ENCODE results near the gene CNTNAP2. TPM values are rescaled to one million over a fixed set of nuclear protein-coding genes. Genes with fewer than 3 reads are reported as not detected.

CNTNAP2 gene
- total and polyA plus RNA-seq, 2 of the 13 experiments (the other 11 are each of a cell fraction or from before 2014, with no cell fraction given): 0.40 to 0.42 TPM

DNA sequence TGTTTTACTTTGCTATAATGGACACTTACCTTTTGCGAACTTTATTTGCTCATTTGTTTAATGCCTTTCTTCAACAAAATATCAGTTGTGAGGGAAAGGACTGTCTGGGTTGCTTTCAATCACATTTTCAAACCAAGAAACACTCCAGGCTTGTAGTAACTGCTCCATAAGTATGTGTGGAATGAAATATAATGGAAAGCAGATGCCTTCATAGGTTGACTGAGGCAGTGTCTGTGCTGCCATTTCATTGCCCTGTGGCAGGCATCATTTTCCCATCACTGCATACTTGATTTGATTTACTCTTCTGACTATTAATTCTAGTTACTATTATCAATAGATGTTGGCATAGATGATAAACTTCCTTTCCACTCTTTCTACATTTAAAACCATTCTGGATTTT lies 762.3 kb downstream of the CNTNAP2 start:
- no peak overlapping the region for H3K9ac ChIP-seq (ENCODE audit: insufficient read depth, low read depth, low read length)
- peaks cover 83% of the 10 kb centered on the region for H3K9me3 ChIP-seq (ENCODE audit: low read length)
- no peaks in the 10 kb centered on the region for H3K36me3 ChIP-seq (replicated peaks in 1 of 2; ENCODE audit: control insufficient read depth in 1 of 2, insufficient read depth in 2 of 2, low read length in 2 of 2)
- no peak overlapping the region for H3K4me2 ChIP-seq (ENCODE audit: low read depth, low read length)
- no peaks in the 10 kb centered on the region for H4K20me1 ChIP-seq (ENCODE audit: insufficient read depth, low read length)
- no peak for TF ChIP-seq THAP11 (CRISPR knock-in tag; IDR thresholded peaks at IDR 0.05)
- TF ChIP-seq ZNF501 (CRISPR knock-in tag; IDR thresholded peaks at IDR 0.05): no peak
- TF ChIP-seq, protein P1, sequence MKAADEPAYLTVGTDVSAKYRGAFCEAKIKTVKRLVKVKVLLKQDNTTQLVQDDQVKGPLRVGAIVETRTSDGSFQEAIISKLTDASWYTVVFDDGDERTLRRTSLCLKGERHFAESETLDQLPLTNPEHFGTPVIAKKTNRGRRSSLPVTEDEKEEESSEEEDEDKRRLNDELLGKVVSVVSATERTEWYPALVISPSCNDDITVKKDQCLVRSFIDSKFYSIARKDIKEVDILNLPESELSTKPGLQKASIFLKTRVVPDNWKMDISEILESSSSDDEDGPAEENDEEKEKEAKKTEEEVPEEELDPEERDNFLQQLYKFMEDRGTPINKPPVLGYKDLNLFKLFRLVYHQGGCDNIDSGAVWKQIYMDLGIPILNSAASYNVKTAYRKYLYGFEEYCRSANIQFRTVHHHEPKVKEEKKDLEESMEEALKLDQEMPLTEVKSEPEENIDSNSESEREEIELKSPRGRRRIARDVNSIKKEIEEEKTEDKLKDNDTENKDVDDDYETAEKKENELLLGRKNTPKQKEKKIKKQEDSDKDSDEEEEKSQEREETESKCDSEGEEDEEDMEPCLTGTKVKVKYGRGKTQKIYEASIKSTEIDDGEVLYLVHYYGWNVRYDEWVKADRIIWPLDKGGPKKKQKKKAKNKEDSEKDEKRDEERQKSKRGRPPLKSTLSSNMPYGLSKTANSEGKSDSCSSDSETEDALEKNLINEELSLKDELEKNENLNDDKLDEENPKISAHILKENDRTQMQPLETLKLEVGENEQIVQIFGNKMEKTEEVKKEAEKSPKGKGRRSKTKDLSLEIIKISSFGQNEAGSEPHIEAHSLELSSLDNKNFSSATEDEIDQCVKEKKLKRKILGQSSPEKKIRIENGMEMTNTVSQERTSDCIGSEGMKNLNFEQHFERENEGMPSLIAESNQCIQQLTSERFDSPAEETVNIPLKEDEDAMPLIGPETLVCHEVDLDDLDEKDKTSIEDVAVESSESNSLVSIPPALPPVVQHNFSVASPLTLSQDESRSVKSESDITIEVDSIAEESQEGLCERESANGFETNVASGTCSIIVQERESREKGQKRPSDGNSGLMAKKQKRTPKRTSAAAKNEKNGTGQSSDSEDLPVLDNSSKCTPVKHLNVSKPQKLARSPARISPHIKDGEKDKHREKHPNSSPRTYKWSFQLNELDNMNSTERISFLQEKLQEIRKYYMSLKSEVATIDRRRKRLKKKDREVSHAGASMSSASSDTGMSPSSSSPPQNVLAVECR (CRISPR knock-in tag; IDR thresholded peaks at IDR 0.05; ENCODE audit: borderline replicate concordance): no peak
- no peak for TF ChIP-seq SAP130 (CRISPR knock-in tag; IDR thresholded peaks at IDR 0.05; ENCODE audit: low read depth)
- TF ChIP-seq MBNL3 (CRISPR knock-in tag; conservative IDR thresholded peaks at IDR 0.05): no peak
- no peak for TF ChIP-seq ZNF556 (CRISPR knock-in tag; IDR thresholded peaks at IDR 0.05; ENCODE audit: borderline replicate concordance)
- no peak for TF ChIP-seq ZNF12 (CRISPR knock-in tag; IDR thresholded peaks at IDR 0.05)
- TF ChIP-seq SALL1 (CRISPR knock-in tag; IDR thresholded peaks at IDR 0.05): no peak
- WGBS (ENCODE audit: low lambda C conversion rate): 0% methylated on average over 1 of the region's 1 CpG
- FAIRE-seq (no peak), DNase-seq (ENCODE audit: low spot score) (no peak), ATAC-seq (no peak)
- intact Hi-C loops (cut with micrococcal nuclease; ENCODE audit: unreplicated experiment): no loop called here
- ChIA-PET POLR2A (no interaction called here), CTCF (ENCODE audit: low intra/inter-chr PET ratio, low total read pairs) (no interaction called here)
- no peak overlapping the region for H3K4me3 ChIP-seq (replicated peaks in 1 of 3; ENCODE audit: insufficient read depth in 1 of 3, low read depth in 2 of 3, low read length in 3 of 3)
- no peak overlapping the region for H3K27ac ChIP-seq (ENCODE audit: extremely low read length, insufficient read depth, low read length)
- H3K79me2 ChIP-seq (ENCODE audit: insufficient read depth, low read length): no peaks in the 10 kb centered on the region
- no TSS peak for BruUV-seq (replicated peaks)
- no peaks in the 10 kb centered on the region for H3K4me1 ChIP-seq (ENCODE audit: insufficient read depth, low read length)
- in situ Hi-C loops (cut with HindIII; ENCODE audit: extremely low pct_ligation_motif_present, low pct_unique_long_range_greater_than_20kb): no loop called here
- H3K27me3 ChIP-seq (ENCODE audit: control insufficient read depth in 1 of 2, insufficient read depth in 2 of 2, low read length in 2 of 2): no peaks in the 10 kb centered on the region
- no peak overlapping the region for H2AFZ ChIP-seq (ENCODE audit: low read length)
